Measurements from ENCODE around the gene FAM193A.
A peak's percentile ranks its signal among the peaks of the same experiment; 100 is the strongest.
"Not testable (repeated sequence)": the region's sequence is repeated elsewhere in the genome, so short reads cannot be mapped to it uniquely, and the experiment has no call there.

FAM193A gene

DNA sequence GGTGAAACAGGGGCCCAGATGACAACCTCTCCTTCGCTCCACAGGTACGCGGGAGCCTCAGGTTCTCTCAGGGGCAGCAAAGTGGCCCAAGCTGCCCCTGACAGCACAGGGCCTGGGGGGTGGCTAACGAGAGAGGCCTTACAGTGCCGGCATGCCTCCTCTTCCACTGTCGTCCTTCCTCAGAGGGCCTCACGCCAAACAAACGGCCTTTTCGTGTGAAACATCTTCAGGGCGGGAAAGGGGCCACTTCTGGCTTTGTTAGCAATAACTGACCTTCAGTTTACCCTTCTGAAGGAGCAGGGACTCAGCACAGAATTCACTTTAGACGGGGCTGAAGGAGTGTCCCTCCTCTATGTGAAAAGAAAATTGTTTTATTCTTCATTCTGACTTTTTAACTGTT lies 21.5 kb upstream of the FAM193A start:
- not testable (repeated sequence) for H3K9me3 ChIP-seq (ENCODE audit: control insufficient read depth in 1 of 2, low read length in 2 of 2); H3K9ac ChIP-seq (ENCODE audit: low read depth in 1 of 2, low read length in 2 of 2); H3K27me3 ChIP-seq (ENCODE audit: control insufficient read depth in 1 of 2, insufficient read depth in 2 of 2, low read length in 2 of 2); H3K27ac ChIP-seq (ENCODE audit: low read depth, low read length); H3K4me3 ChIP-seq (ENCODE audit: low read depth in 1 of 2, low read length in 2 of 2); H3K4me1 ChIP-seq (ENCODE audit: control insufficient read depth in 1 of 2, insufficient read depth in 2 of 2, low read length in 2 of 2)
- peaks cover 36 to 55% of the 10 kb centered on the region in 2 donors for H3K36me3 ChIP-seq (ENCODE audit: control insufficient read depth in 1 of 2, insufficient read depth in 2 of 2, low read length in 2 of 2)

- peak overlapping the region; percentile 10 for H3K27ac ChIP-seq (ENCODE audit: low read depth, low read length)
- no peaks in the 10 kb centered on the region for H3K27me3 ChIP-seq (ENCODE audit: control insufficient read depth in 1 of 2, insufficient read depth in 2 of 2, low read length in 2 of 2)
- H3K4me1 ChIP-seq (ENCODE audit: control insufficient read depth in 1 of 2, insufficient read depth in 2 of 2, low read length in 2 of 2): peaks cover 5 to 8% of the 10 kb centered on the region in 2 donors
- no peak overlapping the region for H3K4me3 ChIP-seq (ENCODE audit: low read depth in 1 of 2, low read length in 2 of 2)
- H3K9me3 ChIP-seq (ENCODE audit: control insufficient read depth in 1 of 2, low read length in 2 of 2): no peaks in the 10 kb centered on the region
- H3K9ac ChIP-seq (ENCODE audit: low read depth in 1 of 2, low read length in 2 of 2): peak overlapping the region in 1 of 2 donors; percentile 25
- peaks cover 27 to 44% of the 10 kb centered on the region in 2 donors for H3K36me3 ChIP-seq (ENCODE audit: control insufficient read depth in 1 of 2, insufficient read depth in 2 of 2, low read length in 2 of 2)
Measured at GRCh38 chr4:2515830-2516550, 20.5 kb upstream of the FAM193A start.

GRCh38 chr4:2516635-2517034 lies 19.8 kb upstream of the FAM193A start:
- peaks cover 25 to 41% of the 10 kb centered on the region in 2 donors for H3K36me3 ChIP-seq (ENCODE audit: control insufficient read depth in 1 of 2, insufficient read depth in 2 of 2, low read length in 2 of 2)

DNA sequence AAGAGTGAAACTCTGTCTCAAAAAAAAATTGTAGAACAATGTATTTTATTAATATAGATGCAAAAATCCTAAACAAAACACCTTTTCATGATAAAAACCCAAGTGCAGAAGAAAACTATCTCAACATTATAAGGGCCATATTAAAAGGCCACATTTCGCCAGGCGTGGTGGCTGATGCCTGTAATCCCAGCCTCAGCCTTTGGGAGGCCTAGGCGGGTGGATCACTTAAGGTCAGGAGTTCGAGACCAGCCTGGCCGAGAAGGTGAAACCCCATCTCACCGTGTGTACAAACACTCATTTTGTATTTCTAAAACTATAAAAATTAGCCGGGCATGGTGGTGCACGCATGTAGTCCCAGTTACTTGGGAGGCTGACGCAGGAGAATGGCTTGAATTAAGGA lies 9.9 kb upstream of the FAM193A start:
- Histone ChIP-seq H3K36me3 (ENCODE audit: control insufficient read depth in 1 of 2, insufficient read depth in 2 of 2, low read length in 2 of 2) (no peaks in the 10 kb centered on the region), H3K4me3 (ENCODE audit: low read depth in 1 of 2, low read length in 2 of 2) (no peak overlapping the region), H3K4me1 (ENCODE audit: control insufficient read depth in 1 of 2, insufficient read depth in 2 of 2, low read length in 2 of 2) (no peaks in the 10 kb centered on the region), H3K9me3 (ENCODE audit: control insufficient read depth in 1 of 2, low read length in 2 of 2) (no peaks in the 10 kb centered on the region), H3K9ac (ENCODE audit: low read depth in 1 of 2, low read length in 2 of 2) (no peak overlapping the region), H3K27me3 (ENCODE audit: control insufficient read depth in 1 of 2, insufficient read depth in 2 of 2, low read length in 2 of 2) (no peaks in the 10 kb centered on the region), H3K27ac (ENCODE audit: low read depth, low read length) (no peak overlapping the region)

More at GRCh38 chr4:2516635-2517034, 19.8 kb upstream of the FAM193A start:
- H3K4me1 ChIP-seq (ENCODE audit: control insufficient read depth in 1 of 2, insufficient read depth in 2 of 2, low read length in 2 of 2): peaks cover 5 to 8% of the 10 kb centered on the region in 2 donors
- no peaks in the 10 kb centered on the region for H3K9me3 ChIP-seq (ENCODE audit: control insufficient read depth in 1 of 2, low read length in 2 of 2)
- no peak overlapping the region for H3K27ac ChIP-seq (ENCODE audit: low read depth, low read length)
- H3K4me3 ChIP-seq (ENCODE audit: low read depth in 1 of 2, low read length in 2 of 2): no peak overlapping the region
- H3K27me3 ChIP-seq (ENCODE audit: control insufficient read depth in 1 of 2, insufficient read depth in 2 of 2, low read length in 2 of 2): no peaks in the 10 kb centered on the region
- H3K9ac ChIP-seq (ENCODE audit: low read depth in 1 of 2, low read length in 2 of 2): no peak overlapping the region

DNA sequence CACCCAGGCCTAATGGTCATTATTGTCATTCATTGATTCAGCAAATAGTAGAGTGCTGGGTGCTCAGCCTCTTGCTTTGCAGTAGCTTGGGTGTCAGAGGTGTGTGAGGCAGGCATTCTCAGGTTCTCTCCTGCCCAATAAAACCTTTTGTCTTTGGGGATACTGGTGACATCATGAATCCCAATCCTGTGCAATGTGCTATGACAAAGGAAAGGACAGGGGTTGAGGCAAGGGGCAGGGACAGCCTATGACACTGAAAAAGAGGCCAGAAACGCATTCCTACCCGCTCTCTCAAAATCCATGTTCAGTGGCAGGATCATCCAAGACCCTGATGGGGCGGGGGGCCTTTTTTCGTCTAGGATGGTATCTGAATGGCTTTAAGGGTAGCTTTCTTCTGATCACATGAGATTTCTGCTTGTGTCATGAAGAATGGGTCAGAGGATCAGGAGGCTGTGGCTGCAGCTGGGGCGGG lies 1.5 kb upstream of the FAM193A start:
- Histone ChIP-seq H3K4me1 (ENCODE audit: control insufficient read depth in 1 of 2, insufficient read depth in 2 of 2, low read length in 2 of 2) (peaks cover 0 to 17% of the 10 kb centered on the region in 2 donors), H3K9ac (ENCODE audit: low read depth in 1 of 2, low read length in 2 of 2) (peak overlapping the region in 1 of 2 donors; percentile 86), H3K27ac (ENCODE audit: low read depth, low read length) (no peak overlapping the region), H3K9me3 (ENCODE audit: control insufficient read depth in 1 of 2, low read length in 2 of 2) (no peaks in the 10 kb centered on the region), H3K27me3 (ENCODE audit: control insufficient read depth in 1 of 2, insufficient read depth in 2 of 2, low read length in 2 of 2) (no peaks in the 10 kb centered on the region), H3K4me3 (ENCODE audit: low read depth in 1 of 2, low read length in 2 of 2) (peak overlapping the region; percentile 84 to 87), H3K36me3 (ENCODE audit: control insufficient read depth in 1 of 2, insufficient read depth in 2 of 2, low read length in 2 of 2) (peaks cover 0 to 4% of the 10 kb centered on the region in 2 donors)

DNA sequence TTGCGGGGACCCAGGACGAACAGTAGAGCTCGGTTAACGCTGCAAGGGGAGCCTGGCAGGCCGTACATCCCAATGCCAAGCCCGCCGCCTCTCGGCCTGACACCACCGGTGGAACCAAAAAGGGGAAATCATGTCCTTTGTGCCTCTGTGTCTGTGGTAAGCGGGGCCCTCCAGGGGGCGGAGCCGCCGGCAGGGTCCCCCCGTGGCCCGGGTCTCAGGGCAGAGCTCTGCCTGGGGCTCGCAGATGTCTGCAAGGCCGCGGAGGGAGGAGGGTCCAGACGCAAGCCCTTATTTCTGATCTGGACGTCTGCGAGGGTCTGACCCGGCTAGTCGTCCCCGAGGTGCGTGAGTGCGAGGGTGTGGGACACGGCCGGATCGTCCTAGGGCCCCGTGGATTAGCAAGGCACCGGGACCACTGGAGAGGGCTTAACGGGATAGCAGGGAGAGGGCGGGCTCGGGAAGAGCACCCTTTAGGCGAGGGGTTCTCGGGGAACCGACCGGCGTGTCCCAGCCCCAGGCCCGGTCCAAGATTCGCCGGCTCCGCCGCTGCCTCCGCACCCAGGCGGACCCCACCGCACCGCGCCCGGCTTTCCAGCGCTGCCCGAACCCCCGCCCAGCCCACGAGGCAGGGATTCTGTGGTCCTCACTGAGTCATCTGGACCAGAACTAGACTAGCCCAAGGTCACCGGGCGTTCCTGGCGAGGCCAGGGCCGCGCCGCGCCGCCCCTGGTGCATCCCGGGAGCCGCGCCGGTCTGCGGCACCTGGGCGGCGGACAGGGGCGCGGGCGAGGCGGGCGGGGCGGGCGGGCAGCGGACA lies 863 bp upstream of the FAM193A start:
- Histone ChIP-seq H3K4me1 (ENCODE audit: control insufficient read depth in 1 of 2, insufficient read depth in 2 of 2, low read length in 2 of 2) (peaks cover 0 to 17% of the 10 kb centered on the region in 2 donors), H3K36me3 (ENCODE audit: control insufficient read depth in 1 of 2, insufficient read depth in 2 of 2, low read length in 2 of 2) (peaks cover 0 to 4% of the 10 kb centered on the region in 2 donors), H3K27ac (ENCODE audit: low read depth, low read length) (peak overlapping the region; percentile 81), H3K9ac (ENCODE audit: low read depth in 1 of 2, low read length in 2 of 2) (peak overlapping the region; percentile 86), H3K9me3 (ENCODE audit: control insufficient read depth in 1 of 2, low read length in 2 of 2) (no peaks in the 10 kb centered on the region), H3K27me3 (ENCODE audit: control insufficient read depth in 1 of 2, insufficient read depth in 2 of 2, low read length in 2 of 2) (no peaks in the 10 kb centered on the region), H3K4me3 (ENCODE audit: low read depth in 1 of 2, low read length in 2 of 2) (peak overlapping the region; percentile 84 to 87)

DNA sequence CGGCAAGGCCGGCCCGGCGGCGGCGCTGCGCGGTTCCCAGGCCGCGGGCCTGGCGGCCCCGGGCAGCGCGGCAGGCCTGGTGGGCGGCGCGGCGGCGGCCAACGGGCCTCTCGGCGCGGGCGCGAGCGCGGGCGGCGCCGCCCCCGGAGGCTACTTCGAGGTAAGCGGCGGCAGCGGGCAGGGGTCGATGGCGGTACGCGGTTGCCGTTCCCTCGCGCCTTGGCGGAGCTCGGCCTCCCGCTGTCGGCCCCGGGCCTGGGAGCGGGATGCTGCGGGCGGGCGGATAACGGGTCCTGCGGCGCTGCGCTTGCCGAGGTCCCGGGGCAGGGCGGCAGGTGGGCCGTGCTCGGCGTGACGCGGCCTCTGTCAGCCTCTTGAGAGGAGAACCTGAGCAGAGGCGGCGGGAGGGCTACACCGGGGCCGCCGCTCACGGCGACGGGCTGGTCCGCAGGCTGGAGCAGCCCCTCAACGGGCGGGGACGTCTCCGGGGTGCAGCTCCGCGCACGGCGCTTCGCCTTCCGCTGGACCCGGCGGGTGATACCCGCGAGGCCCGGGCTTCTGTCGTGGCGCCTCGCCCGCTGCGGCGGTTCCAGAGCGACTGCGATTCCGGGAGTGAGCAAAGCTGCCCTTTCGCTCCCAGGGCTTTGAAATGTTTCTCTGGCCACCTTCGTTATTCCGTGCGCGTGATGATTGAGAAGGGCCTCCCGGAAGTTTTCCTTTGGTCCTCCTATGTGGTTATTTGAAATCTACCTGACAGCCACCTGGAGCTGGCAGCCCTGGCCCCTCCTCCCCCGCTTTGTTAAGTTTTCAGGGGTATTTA lies 774 bp downstream of the FAM193A start:
- peak overlapping the region; percentile 84 for H3K27ac ChIP-seq (ENCODE audit: low read depth, low read length)
- H3K36me3 ChIP-seq (ENCODE audit: control insufficient read depth in 1 of 2, insufficient read depth in 2 of 2, low read length in 2 of 2): peaks cover 0 to 4% of the 10 kb centered on the region in 2 donors
- no peaks in the 10 kb centered on the region for H3K27me3 ChIP-seq (ENCODE audit: control insufficient read depth in 1 of 2, insufficient read depth in 2 of 2, low read length in 2 of 2)
- no peaks in the 10 kb centered on the region for H3K9me3 ChIP-seq (ENCODE audit: control insufficient read depth in 1 of 2, low read length in 2 of 2)
- peaks cover 0 to 17% of the 10 kb centered on the region in 2 donors for H3K4me1 ChIP-seq (ENCODE audit: control insufficient read depth in 1 of 2, insufficient read depth in 2 of 2, low read length in 2 of 2)
- H3K4me3 ChIP-seq (ENCODE audit: low read depth in 1 of 2, low read length in 2 of 2): peak overlapping the region; percentile 81
- H3K9ac ChIP-seq (ENCODE audit: low read depth in 1 of 2, low read length in 2 of 2): peak overlapping the region; percentile 77 to 84

GRCh38 chr4:2543580-2544191 lies 7.2 kb downstream of the FAM193A start:
- not testable (repeated sequence) for H3K4me3 ChIP-seq (ENCODE audit: low read depth in 1 of 2, low read length in 2 of 2); H3K9ac ChIP-seq (ENCODE audit: low read depth in 1 of 2, low read length in 2 of 2); H3K4me1 ChIP-seq (ENCODE audit: control insufficient read depth in 1 of 2, insufficient read depth in 2 of 2, low read length in 2 of 2); H3K27me3 ChIP-seq (ENCODE audit: control insufficient read depth in 1 of 2, insufficient read depth in 2 of 2, low read length in 2 of 2); H3K36me3 ChIP-seq (ENCODE audit: control insufficient read depth in 1 of 2, insufficient read depth in 2 of 2, low read length in 2 of 2); H3K27ac ChIP-seq (ENCODE audit: low read depth, low read length); H3K9me3 ChIP-seq (ENCODE audit: control insufficient read depth in 1 of 2, low read length in 2 of 2)

GRCh38 chr4:2545321-2546013 lies 9.0 kb downstream of the FAM193A start:
- Histone ChIP-seq H3K36me3 (ENCODE audit: control insufficient read depth in 1 of 2, insufficient read depth in 2 of 2, low read length in 2 of 2) (peaks cover 0 to 5% of the 10 kb centered on the region in 2 donors), H3K4me3 (ENCODE audit: low read depth in 1 of 2, low read length in 2 of 2) (no peak overlapping the region), H3K9ac (ENCODE audit: low read depth in 1 of 2, low read length in 2 of 2) (no peak overlapping the region), H3K27me3 (ENCODE audit: control insufficient read depth in 1 of 2, insufficient read depth in 2 of 2, low read length in 2 of 2) (no peaks in the 10 kb centered on the region), H3K4me1 (ENCODE audit: control insufficient read depth in 1 of 2, insufficient read depth in 2 of 2, low read length in 2 of 2) (no peaks in the 10 kb centered on the region), H3K27ac (ENCODE audit: low read depth, low read length) (no peak overlapping the region), H3K9me3 (ENCODE audit: control insufficient read depth in 1 of 2, low read length in 2 of 2) (no peaks in the 10 kb centered on the region)
